BLaER1 (cell line): ENCODE data around the gene COX4I2.
A peak's percentile ranks its signal among the peaks of the same experiment; 100 is the strongest.

ENCODE experiments used
- H3K27ac ChIP-seq: shearing (Covaris generic); formaldehyde crosslinking; 2 replicates; pipeline ENCODE4 v1.8.1; 2022
- H3K27me3 ChIP-seq: shearing (Covaris generic); formaldehyde crosslinking; 2 replicates; pipeline ENCODE4 v1.8.1; 2022
- H3K36me3 ChIP-seq: shearing (Covaris generic); formaldehyde crosslinking; 2 replicates; pipeline ENCODE4 v1.8.1; 2022
- H3K4me1 ChIP-seq: shearing (Covaris generic); formaldehyde crosslinking; 2 replicates; pipeline ENCODE4 v1.8.1; 2022
- H3K4me2 ChIP-seq: shearing (Covaris generic); formaldehyde crosslinking; 2 replicates; pipeline ENCODE4 v1.8.1; 2022
- H3K4me3 ChIP-seq: shearing (Covaris generic); formaldehyde crosslinking; 2 replicates; pipeline ENCODE4 v1.8.1; 2022
- H3K9ac ChIP-seq: shearing (Covaris generic); formaldehyde crosslinking; 2 replicates; pipeline ENCODE4 v1.8.1; 2022
- H3K9me3 ChIP-seq: shearing (Covaris generic); formaldehyde crosslinking; 2 replicates; pipeline ENCODE4 v1.8.1; 2022
- H4K20me1 ChIP-seq: shearing (Covaris generic); formaldehyde crosslinking; 2 replicates; pipeline ENCODE4 v1.8.1; 2022
- Cebpa-rat ChIP-seq: shearing (Covaris generic); IDR thresholded peaks from 2 replicates; pipeline ENCODE4 v1.8.1; 2022

COX4I2 gene

GRCh38 chr20:31652917-31653396, 15.2 kb downstream of the COX4I2 start:
- Histone ChIP-seq H3K36me3 (no peaks in the 10 kb centered on the region), H3K27me3 (no peaks in the 10 kb centered on the region), H3K9me3 (no peaks in the 10 kb centered on the region), H3K4me1 (peaks cover 12% of the 10 kb centered on the region), H4K20me1 (no peaks in the 10 kb centered on the region), H3K9ac (no peak overlapping the region), H3K4me2 (no peak overlapping the region), H3K4me3 (no peak overlapping the region), H3K27ac (no peak overlapping the region)
- no peak for TF ChIP-seq Cebpa-rat

- Histone ChIP-seq H3K4me2 (no peak overlapping the region), H3K27ac (no peak overlapping the region), H3K27me3 (no peaks in the 10 kb centered on the region), H3K4me1 (peaks cover 12% of the 10 kb centered on the region), H3K4me3 (no peak overlapping the region), H3K36me3 (no peaks in the 10 kb centered on the region), H3K9me3 (no peaks in the 10 kb centered on the region), H3K9ac (no peak overlapping the region), H4K20me1 (no peaks in the 10 kb centered on the region)
- TF ChIP-seq Cebpa-rat, result no peak
Measured at GRCh38 chr20:31653561-31653960, 15.8 kb downstream of the COX4I2 start.

- no peak overlapping the region for H3K27ac ChIP-seq
- H4K20me1 ChIP-seq, result no peaks in the 10 kb centered on the region
- H3K9me3 ChIP-seq, result no peaks in the 10 kb centered on the region
- H3K4me1 ChIP-seq, result peaks cover 12% of the 10 kb centered on the region
- no peak for TF ChIP-seq Cebpa-rat
- no peak overlapping the region for H3K9ac ChIP-seq
- no peaks in the 10 kb centered on the region for H3K27me3 ChIP-seq
- H3K4me3 ChIP-seq, result no peak overlapping the region
- H3K4me2 ChIP-seq, result no peak overlapping the region
- no peaks in the 10 kb centered on the region for H3K36me3 ChIP-seq
Measured at GRCh38 chr20:31654534-31654933, 16.8 kb downstream of the COX4I2 start.

DNA sequence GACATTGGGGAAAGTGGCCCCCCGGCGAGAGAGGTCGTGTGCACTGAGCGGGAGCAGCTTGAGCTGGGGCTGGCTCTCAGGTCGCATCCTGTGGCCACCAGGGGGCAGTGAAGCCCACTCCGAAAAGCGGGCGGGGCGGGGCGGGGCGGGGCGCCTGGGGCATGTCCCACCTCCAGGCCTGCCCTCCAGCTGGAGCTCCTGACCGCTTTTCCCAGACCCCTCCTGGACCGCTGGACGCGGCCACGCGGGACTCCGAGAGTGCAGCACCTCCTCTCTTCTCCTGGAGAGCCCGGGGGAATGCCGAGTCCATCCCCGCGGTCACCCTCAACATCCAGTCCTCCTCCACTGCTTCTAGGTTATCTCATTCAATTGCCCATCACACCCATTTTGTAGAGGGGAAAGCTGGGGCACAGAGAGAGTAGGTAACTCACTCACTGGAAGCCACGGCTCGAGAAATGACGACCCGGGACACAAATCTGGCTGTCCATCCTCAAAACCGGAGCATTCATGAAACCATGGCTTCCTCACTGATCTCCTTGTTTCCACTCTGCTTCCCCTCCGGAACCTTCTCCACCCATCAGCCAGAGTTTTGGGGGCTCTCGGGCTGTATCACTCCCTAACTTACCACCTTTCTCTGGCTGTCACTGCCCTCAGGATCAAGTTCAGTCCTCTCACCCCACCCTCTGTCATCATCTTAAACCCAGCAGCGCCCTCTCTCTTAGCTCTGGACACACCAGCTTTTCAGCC, 24.1 kb downstream of the COX4I2 start:
- H3K9ac ChIP-seq, result peak overlapping the region; percentile 47; the same call in 1 of the 2 replicates
- H3K4me2 ChIP-seq, result peak overlapping the region; percentile 76
- H3K9me3 ChIP-seq, result no peaks in the 10 kb centered on the region
- peaks cover 55% of the 10 kb centered on the region for H3K4me1 ChIP-seq
- peak overlapping the region; percentile 35; the same call in 1 of the 2 replicates for H3K4me3 ChIP-seq
- no peaks in the 10 kb centered on the region for H4K20me1 ChIP-seq
- H3K27ac ChIP-seq, result peak overlapping the region; percentile 64
- TF ChIP-seq Cebpa-rat, result no peak
- peaks cover 27% of the 10 kb centered on the region for H3K36me3 ChIP-seq
- no peaks in the 10 kb centered on the region for H3K27me3 ChIP-seq

- Histone ChIP-seq H3K4me1 (peaks cover 62% of the 10 kb centered on the region), H3K9ac (peak overlapping the region; percentile 28; the same call in 1 of the 2 replicates), H3K27ac (peak overlapping the region; percentile 64), H3K9me3 (no peaks in the 10 kb centered on the region), H3K4me2 (peak overlapping the region; percentile 76), H3K4me3 (no peak overlapping the region), H3K36me3 (peaks cover 27% of the 10 kb centered on the region), H4K20me1 (no peaks in the 10 kb centered on the region), H3K27me3 (no peaks in the 10 kb centered on the region)
- TF ChIP-seq Cebpa-rat, result no peak
Measured at GRCh38 chr20:31662372-31662854, 24.7 kb downstream of the COX4I2 start.

DNA sequence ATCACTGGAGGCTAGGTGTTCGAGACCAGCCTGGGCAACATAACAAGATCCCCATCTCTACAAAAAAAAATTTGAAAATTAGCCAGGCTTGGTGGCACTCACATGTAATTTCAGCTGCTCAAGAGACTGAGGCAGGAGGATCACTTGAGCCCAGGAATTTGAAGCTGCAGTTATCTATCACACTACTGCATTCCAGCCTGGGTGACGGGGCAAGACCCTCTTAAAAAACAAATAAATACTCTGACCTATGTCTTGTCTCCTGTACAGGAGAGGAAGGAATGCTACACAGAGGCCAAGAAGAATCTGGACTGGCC, 25.8 kb downstream of the COX4I2 start:
- Histone ChIP-seq H3K9me3 (no peaks in the 10 kb centered on the region), H3K9ac (peak overlapping the region; percentile 68), H3K27me3 (no peaks in the 10 kb centered on the region), H3K36me3 (peaks cover 27% of the 10 kb centered on the region), H3K4me2 (peak overlapping the region; percentile 80; the same call in 1 of the 2 replicates), H3K27ac (peak overlapping the region; percentile 86), H3K4me1 (peaks cover 72% of the 10 kb centered on the region), H3K4me3 (no peak overlapping the region), H4K20me1 (no peaks in the 10 kb centered on the region)
- no peak for TF ChIP-seq Cebpa-rat

- Histone ChIP-seq H3K27me3 (no peaks in the 10 kb centered on the region), H3K4me1 (peaks cover 78% of the 10 kb centered on the region), H3K36me3 (peaks cover 29% of the 10 kb centered on the region), H3K4me3 (no peak overlapping the region), H3K9me3 (no peaks in the 10 kb centered on the region), H4K20me1 (no peaks in the 10 kb centered on the region), H3K4me2 (peak overlapping the region; percentile 80), H3K9ac (peak overlapping the region; percentile 68), H3K27ac (peak overlapping the region; percentile 86)
- no peak for TF ChIP-seq Cebpa-rat
Measured at GRCh38 chr20:31663838-31664695, 26.4 kb downstream of the COX4I2 start.

DNA sequence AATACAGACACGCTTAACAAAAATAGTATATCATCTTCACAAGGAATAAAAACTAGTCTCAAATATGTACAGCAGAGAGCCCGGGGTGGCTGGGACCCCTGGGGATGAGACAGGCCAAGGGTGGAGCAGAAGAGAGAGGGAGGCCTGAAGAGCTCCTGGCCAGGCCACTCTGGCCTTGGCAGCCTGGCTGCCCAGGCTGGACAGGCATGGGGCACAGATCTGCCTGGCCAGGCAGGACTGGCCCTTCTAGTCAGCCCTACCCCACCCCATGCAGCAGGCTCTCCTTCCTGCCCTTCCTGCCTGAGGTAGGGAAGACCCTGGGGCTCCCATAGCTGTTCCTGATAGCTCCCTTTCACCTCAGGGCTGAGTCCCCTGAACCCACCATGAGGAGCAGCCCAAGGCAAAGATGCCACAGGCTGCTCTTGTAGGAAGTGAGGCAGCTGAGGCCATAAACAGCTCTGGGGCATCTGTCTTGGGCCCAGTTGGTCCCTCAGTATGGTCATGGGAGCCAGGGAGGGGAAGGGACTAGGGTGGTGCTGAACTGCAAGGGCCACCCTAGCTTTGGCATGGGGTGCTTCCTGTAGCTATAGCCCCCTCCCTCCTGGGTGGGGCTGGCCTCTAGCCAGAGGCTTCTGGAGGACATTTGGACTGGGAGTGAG, 27.1 kb downstream of the COX4I2 start:
- H4K20me1 ChIP-seq, result no peaks in the 10 kb centered on the region
- peaks cover 86% of the 10 kb centered on the region for H3K4me1 ChIP-seq
- peak overlapping the region; percentile 86 for H3K27ac ChIP-seq
- no peaks in the 10 kb centered on the region for H3K27me3 ChIP-seq
- TF ChIP-seq Cebpa-rat, result no peak
- H3K4me2 ChIP-seq, result peak overlapping the region; percentile 80
- H3K9ac ChIP-seq, result peak overlapping the region; percentile 68
- no peak overlapping the region; the same call in 1 of the 2 replicates for H3K4me3 ChIP-seq
- no peaks in the 10 kb centered on the region for H3K9me3 ChIP-seq
- H3K36me3 ChIP-seq, result peaks cover 37% of the 10 kb centered on the region

DNA sequence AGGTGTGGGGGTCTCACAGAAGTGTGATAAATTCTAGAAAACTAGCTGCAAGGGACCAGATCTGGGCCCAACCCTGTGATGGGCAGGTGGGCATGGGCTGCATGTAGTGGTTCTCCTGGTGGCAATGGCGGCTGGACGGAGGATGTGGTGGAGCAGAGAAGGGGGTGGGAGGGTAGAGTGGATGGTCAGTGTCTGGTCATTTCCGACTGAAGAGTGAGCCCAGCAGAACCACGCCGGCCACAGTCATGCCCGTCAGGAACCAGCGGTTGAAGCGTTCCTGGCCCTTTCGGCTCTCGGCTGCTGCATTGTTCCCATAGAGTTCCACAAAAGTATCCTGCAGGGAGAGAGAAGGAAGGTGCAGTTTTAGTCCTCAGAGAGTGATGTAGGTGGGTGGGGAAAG, 28.0 kb downstream of the COX4I2 start:
- H3K36me3 ChIP-seq, result peaks cover 46% of the 10 kb centered on the region
- peak overlapping the region; percentile 11; the same call in 1 of the 2 replicates for H3K4me3 ChIP-seq
- no peaks in the 10 kb centered on the region for H4K20me1 ChIP-seq
- no peaks in the 10 kb centered on the region for H3K27me3 ChIP-seq
- H3K4me2 ChIP-seq, result peak overlapping the region; percentile 80
- H3K4me1 ChIP-seq, result peaks cover 95% of the 10 kb centered on the region
- peak overlapping the region; percentile 86 for H3K27ac ChIP-seq
- H3K9me3 ChIP-seq, result no peaks in the 10 kb centered on the region
- no peak for TF ChIP-seq Cebpa-rat
- H3K9ac ChIP-seq, result peak overlapping the region; percentile 68
